Activated CD4-positive, alpha-beta T cell treated with anti-CD3 and anti-CD28 coated beads, Interleukin-10, Interleukin-2, amounts not matched to agents 100 ng/mL and 50 ng/mL, durations not matched to agents 16 hours and 8 hours (primary cell): Measurements from ENCODE around the gene TMEM184C.

Experiments
- DNase-seq: peaks from one replicate; pipeline ENCODE4 v3.0.0-alpha.2; 2020

The TMEM184C gene

DNA sequence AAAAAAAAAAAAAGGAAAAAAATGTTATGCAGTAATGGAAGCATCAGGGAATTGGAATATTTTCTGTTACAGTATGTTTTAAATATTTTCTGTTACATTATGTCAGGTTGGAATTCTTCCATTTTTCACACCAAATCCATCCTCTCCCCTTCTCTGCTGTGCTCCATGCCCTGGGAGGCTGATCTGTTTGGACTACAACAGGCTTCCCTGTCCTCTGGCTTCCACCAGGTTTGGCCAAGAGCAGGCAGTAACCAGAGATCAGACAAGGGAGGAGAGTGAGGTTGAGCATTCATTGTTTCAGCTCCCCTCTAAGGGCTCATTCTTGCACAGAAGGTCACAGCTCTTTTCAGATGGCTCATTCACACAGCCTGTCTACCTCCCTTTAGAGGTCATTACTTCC is 11.7 kb upstream of the TMEM184C start:
- DNase-seq: no peak

DNA sequence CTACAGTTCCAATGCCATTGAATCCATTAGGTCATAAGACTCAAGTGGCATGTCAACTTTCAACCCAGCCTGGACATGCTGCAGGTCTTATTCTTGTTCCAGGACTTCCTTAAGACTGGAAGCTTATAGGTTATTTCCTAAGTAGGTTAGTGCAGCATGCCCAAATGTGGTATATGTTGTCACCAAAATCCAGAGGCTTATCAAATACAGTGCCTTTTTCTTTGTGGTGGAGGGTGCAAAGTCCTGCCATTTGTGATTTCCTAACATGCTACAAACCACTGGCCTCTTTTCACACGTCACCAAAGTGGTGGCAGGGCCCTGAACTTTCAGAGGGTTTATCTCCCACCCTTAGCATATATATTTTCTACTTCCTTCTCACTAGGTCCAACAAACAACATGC is 9.7 kb upstream of the TMEM184C start:
- DNase-seq: no peak

DNA sequence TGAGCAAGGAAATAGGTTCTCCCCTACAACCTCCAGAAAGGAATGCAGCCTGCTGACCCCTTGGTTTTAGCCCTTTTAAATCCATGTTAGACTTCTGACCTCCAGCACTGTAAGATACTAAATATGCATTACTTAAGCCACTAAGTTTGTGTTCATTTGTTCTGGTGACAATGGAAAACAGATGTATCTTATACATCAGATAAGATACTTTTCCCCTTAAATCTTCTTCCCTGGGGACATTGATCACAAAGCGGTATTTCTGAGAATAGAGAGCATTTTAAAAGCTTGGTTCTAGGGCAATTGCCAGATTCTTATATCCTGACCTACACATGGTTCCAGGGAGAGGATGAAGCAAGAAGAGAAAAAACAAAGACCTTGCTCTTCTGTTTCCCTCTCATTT is 6.5 kb upstream of the TMEM184C start:
- DNase-seq: no peak

DNA sequence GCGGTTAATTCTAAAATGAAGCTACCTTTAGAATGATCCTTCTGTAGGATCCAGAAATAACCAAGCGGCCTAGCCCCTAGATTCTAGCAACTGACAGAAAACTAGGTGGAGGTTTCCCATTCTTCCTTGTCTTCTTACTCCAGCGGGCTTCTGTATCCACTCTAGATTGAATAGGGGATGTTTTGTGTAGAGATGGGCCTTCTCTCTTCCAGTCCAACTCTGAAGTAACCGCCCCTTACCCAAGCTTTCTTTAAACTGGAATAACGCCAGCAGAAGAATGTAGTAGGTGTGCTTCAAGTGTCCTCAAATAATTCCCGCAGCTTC is 386 bp upstream of the TMEM184C start:
- no peak for DNase-seq

DNA sequence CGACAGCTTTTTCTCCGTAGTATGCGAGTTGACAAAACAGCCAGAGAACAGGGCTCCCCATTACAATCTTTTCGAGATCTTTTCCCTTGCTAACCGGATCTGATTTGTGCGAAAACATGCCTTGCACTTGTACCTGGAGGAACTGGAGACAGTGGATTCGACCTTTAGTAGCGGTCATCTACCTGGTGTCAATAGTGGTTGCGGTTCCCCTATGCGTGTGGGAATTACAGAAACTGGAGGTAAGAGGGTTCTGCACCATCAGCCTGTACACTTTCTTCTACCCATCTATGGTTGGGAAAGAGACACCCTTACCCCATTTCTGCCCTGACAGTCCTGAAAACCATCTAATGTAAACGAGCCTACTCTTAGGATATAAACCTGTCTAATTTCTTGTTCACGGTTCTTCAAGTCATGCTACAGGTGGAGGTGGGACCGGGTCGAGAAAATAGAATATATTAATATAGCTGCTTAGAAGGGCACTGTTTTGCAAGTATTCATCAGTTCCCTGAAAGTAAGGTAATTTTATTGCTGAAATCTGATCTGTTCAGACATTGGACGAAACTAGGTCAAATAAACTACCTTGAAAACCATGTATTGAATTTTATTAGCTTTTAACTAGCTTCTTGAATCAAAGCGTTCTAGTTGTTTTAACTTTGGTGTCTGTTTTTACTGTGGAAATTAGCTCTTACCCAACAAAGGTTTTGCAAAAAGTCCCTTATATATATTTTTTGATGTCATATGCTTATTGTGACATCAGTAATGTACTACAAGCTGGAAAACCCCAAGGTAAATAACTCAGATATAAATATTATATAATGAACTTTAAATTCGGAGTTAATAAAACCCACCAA is 869 bp downstream of the TMEM184C start:
- DNase-seq: peak; percentile 5

DNA sequence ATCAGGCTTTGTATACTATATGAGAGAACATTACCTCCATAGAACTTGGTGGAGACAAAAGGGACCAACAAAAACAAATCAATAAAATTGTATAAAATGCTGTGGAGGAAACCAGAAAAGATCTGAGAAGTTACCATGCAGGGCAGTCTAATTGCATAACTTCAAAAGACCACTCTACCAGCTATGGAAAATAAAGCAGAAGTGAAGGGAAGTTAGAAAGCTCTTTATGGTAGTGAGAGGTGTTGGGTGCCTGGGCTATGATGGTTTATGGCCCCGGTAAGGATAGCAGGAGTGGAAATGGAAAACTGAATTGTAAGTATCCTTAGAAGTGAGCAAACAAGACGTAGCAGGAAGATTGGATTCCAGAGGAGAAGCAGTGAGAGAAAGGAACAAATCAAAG is 3.1 kb downstream of the TMEM184C start:
- no peak for DNase-seq

DNA sequence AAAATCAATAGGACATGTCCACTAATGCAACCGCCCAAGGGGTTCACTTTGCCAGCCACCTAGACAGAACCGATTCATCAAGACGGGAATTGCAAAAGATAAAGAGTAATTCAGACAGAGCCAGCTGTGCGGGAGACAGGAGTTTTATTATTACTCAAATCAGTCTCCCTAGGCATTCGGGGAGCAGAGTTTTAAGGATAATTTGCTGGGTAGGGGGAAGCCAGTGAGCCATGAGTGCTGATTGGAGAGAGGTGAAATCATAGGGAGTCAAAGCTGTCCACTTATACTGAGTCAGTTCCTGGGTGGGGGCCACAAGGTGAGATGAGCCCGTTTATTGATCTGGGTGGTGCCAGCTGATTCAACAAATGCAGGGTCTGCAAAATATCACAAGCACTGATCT is 8.5 kb downstream of the TMEM184C start:
- no peak for DNase-seq

DNA sequence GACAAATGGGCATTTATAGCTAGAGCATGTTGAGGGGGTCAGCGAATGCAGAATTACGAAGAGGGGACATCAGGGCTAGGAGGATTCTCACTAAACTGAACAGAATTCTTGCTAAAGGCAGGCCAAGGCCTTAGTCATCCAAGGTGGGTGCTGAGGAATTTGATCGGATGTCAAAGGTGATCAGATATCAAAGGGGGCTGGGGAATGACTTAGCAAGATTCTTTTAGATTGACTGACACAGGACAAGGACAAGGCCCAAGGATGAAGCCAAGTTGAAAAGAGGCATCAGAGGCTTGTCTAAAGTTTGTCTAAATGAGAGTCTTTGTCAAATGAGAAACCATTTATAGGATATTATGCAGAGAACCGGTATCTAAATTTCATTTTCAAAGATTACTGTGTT is 9.7 kb downstream of the TMEM184C start:
- DNase-seq: no peak

DNA sequence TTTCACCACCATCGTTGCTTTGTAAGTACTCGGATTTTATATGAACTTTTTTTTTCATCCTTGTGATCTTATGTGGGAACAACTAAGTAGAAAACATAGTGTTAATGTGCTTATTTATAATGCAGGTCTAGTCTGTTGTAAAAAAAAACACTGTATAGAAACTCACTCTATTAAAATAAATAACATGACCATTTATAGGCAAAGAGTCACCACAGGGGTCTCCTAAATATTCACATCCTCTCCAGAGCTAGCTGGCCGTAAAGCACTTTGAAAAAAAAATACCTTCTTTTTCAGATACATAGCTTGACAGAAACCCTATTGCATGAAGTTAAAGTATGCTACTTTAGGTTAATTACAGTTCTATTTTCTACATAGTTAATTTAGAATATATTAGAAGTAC is 11.2 kb downstream of the TMEM184C start:
- no peak for DNase-seq

DNA sequence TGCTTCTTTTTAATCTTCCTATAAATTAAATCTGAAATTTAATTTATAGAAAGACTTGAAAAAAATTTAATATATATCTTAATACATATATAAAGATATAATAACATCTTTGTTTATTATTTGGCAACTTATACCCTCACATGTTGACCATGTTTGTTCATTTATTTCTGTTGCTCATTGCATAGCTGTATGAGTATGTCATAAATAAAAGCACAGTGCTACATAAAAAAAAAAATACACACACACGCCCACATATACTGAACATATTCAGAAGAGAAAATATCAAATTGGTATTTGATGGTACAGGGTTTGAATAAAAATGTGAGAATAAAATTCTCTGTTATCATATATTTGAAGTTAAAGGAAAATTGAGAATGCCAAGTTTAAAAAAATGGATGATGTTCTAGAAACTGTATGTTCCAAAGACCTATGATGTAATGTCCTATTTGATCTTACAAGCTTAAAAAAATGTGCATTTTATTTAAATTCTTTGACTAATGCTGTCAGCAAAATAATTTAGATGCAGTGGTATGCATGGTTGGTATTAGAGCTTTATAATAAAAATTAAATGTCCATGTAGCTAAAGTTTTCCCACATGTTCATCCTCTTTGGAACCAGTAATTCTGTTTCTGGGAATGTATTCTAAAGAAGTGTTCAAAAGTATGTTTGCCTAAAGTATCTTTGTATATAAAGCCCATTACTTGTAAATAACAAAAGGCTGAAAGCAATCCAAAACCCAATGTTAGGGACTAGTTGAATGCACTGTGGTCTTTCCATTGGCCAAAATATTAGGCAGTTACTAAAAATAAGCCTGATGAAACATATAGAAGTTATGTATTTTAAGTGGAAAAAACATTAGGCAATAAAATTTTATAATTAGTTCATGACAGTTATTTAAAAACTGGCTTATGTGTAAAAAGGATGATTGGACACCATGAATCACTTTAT is 12.9 kb downstream of the TMEM184C start:
- DNase-seq: no peak

DNA sequence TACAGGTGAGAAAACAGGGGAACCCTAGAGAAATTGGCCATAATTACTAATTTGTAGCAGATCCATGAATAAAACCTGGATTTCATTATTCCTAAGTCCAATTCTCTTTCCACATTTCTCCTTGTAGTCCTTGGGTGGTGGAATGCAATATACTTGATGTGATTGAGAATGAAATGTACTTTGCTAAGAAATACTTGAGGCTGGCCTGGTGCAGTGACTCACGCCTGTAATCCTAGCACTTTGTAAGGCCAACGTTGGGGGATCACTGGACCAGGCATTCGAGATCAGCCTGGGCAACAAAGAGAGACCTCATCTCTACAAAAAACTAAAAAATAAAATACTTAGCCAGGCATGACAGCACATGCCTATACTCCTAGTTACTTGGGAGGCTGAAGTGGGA is 15.9 kb downstream of the TMEM184C start:
- DNase-seq: no peak

DNA sequence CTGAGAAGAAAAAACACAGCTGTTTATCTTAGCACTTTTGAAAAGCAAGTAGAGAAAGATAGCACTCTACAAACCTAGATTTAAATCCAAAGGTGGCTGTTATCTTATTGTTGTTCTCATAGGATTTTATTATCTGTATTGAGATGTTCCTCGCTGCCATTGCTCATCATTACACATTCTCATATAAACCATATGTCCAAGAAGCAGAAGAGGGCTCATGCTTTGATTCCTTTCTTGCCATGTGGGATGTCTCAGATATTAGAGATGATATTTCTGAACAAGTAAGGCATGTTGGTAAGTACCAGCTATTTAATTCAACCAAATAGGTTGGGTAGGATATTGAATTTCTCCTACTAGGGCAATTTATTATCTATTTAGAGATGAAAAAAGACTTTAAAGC is 16.4 kb downstream of the TMEM184C start:
- no peak for DNase-seq

DNA sequence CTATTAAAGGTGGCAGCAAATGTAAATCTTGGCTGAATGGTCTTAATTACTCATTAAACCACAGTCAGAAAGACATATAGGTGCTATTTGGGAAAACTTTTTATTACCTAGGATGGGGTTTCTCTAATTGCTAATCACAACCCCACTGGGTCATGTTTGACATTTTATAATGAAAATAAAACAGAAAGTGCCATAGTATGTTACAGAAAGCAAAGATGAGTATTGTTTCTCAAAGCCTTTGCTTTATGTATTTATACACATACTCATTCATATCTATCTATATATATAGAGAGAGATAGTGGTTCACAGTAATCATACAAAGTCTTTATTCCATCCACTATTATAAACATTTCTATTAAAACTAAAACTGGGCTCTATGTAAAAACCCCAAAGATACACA is 18.2 kb downstream of the TMEM184C start:
- DNase-seq: no peak

DNA sequence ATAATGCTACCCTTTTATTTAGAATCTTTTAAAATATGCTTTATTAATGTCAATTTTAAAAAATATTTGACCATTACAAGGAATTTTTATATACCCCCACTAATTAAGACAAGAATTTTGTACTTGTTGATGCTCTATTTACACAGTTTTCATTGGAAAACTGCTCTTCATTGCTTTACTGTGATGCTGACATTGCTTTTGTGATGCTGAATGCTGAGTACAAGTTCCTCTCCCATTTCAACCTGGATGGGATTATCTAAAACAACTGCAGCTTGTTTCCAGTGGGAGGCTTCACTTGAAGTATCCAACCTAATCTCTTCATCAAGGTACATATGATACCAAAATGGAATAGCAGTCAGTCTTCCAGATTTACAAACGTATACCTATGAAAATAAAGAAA is 21.2 kb downstream of the TMEM184C start:
- no peak for DNase-seq

DNA sequence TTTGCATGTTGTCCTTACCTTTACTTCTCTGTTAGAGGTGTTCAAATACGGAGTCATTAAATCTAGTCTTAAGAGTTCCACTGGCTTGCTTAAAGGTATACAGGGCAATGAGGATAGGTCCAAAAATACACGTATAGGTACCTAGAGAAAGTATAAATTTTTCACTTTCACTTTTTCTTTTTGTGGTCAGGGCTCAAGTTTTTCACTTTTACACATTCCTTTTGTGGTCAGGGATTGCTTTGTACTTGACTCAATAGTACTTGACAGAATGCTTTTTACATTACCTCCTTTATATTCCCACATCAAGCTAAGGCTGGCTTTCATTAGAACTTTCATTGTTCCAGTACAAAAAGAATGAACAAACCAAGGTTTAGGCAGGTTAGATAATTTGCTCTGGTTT is 21.7 kb downstream of the TMEM184C start:
- peak; percentile 34 for DNase-seq

DNA sequence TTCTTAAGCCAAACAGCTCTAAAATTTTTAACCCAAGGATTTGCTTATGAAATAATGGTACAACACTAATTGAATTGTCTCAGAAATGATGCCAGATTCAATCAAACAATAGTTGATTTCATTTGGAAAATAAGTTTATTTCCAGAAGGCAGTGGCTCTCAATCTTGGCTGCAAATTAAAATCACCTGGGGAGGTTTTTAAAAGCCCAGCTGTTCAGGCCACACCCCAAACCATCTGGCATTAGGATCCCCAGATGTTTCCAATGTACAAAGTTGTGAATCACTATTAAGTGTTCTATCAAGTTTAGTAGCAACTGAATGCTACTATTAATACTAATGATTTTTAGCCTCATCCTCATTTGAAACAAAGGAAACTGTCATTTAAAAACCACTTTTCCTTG is 22.2 kb downstream of the TMEM184C start:
- DNase-seq: no peak

DNA sequence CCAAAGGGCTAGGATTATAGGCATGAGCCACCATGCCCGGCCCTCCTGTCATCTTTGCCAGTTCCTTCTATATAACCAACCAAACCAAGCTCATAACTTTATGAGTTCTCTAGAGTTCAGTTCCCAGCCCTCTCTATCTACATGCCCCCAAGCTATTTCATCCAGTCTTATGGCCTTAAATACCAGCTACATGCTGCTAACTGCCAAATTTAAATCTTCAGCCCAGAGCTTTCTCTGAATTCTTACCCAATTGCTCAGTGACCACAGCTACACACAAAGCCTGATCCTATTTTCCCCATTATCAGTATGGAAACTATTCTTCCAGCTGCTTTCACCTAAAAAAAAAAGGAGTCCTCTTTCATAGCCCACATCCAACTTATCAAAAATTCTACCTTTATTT is 23.1 kb downstream of the TMEM184C start:
- no peak for DNase-seq

DNA sequence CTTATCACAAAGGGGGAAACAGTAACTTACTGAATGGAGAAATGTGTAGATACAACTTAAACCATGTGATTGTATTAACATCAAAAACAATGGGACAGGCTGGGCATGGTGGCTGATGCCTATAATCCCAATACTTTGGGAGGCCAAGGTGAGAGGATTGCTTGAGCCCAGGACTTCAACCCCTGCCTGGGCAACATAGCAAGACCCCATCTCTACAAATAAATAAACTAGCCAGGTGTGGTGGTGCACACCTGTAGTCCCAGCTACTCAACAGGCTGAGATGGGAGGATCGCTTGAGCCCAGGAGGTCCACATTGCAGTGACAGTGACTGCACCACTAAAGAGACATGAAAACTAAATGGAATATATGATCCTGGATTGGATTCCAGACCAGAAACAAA is 26.4 kb downstream of the TMEM184C start:
- no peak for DNase-seq

DNA sequence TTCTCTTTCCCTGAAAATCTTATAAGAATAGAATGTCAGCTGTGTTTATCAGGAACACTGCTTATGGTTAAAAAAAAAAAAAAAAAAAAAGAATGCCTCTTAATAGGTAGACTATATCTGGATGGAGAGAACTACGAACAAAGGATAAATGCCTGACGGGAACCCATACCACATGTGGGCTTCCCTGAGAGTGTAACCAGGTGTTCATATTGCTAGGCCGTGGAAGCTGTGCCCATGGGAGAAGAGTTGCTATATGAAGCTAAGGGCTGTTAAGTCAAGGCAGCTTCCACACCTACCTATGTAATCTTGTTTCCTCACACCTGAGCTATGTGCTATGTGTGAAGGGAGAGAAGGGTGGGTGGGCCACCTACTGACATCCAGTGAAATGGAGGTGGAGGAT is 27.3 kb downstream of the TMEM184C start:
- no peak for DNase-seq

DNA sequence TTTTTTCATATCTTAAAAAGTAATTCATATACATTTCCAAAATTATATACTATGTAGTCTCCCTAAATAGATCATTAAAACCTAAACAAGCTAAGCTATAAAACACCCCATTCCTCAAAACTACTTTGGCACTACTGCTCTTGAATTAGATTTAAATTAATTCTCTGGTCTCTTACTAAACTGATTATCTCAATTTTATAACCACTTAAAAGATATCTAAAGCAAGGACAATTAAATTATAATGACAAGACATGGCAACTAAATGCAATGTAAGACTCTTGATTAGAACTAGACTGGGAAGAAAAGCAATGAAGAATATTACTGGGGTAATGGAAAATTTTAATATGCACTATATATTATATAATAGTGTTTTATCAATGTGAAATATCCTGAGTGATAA is 27.9 kb downstream of the TMEM184C start:
- DNase-seq: no peak

DNA sequence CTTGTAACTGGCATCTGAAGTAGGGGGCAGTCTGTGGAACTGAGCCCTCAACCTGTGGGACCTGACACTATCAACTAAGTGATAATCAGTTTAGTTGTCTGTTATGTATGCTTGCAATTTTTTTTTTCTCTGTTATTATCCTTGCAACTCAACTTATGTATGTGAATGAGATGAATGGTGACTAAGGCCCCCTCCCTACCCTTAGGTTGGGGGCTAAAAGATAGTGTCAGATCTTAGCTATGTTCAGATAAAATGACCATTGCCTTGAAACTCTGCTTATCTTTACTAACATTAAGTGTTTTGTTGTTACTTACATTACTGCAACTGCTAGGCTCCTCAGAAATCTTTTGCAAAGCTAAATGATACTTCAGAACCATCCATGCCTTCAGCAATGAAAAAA is 31.5 kb downstream of the TMEM184C start:
- DNase-seq: no peak

DNA sequence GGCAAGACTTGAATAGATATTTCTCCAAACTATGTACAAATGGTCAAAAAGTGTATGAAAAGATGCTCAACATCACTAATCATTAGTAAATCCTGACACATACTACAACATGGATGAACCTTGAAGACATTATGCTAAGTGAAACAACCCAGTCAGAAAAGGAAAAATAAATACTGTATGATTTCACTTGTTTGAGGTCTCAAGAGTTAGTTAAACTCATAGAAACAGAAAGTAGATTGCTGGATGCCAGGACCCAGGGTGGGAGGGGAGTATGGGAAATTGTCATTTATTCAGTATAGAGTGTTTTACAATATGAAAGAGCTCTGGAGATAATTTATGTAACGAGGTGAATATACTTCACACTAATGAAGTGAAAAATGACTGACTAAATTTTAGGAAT is 34.4 kb downstream of the TMEM184C start:
- DNase-seq: peak; percentile 20

DNA sequence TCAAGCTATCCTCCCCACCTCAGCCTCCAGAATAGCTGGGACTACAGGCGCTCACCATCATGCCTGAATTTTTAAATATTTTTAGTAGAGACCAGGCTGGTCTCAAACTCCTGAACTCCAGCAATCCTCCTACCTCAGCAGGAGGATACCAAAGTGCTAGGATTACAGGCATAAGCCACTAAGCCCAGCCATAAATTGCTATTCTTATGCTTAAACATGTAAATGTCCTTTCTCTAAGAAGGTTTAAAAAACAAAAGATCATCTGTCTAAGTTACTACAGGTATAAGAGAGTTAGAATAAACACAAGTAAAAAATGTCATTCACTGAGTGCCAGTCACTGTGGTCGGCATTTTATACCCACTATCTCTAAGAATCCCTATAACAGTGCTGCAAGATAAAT is 38.4 kb downstream of the TMEM184C start:
- no peak for DNase-seq

DNA sequence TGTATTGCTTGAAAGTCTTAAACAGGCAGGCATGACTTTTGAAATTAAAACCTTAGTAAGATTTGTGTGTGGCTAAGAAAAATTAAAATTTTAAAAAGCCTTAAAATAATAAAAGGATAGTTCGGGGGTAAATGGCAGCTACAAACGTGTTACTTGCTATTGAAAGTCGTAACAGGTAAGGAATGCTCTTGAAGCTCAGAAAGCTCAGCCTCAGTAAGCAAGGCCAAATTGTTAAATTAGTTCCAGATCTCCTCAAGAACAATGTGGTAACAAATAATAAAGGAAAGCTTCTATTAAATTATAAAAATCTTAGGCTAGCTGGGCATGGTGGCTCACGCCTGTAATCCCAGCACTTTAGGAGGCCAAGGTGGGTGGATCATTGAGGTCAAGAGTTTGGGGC is 41.3 kb downstream of the TMEM184C start:
- no peak for DNase-seq
